Ascending aorta (tissue), 2 donors: ENCODE results near the gene DIP2C. TPM values are rescaled to one million over a fixed set of nuclear protein-coding genes. Genes with fewer than 3 reads are reported as not detected.

Experiments used
- DNase-seq, 2 donors: peaks; one replicate each; pipeline ENCODE4 v3.0.0-alpha.2; 2019; ENCODE audit warnings: low spot score in 2 of 2
- H3K27ac ChIP-seq, 2 donors: fragments of 200-600 bp; sonication (generic); one replicate each; pipeline ENCODE4 v1.5.1; 2016 to 2017; ENCODE audit warnings: mild to moderate bottlenecking in 1 of 2
- H3K27me3 ChIP-seq: fragments of 200-600 bp; sonication (generic); one replicate; pipeline ENCODE4 v1.5.1; 2017
- H3K36me3 ChIP-seq, 2 donors: fragments of 200-600 bp; sonication (generic); one replicate each; pipeline ENCODE4 v1.5.1; 2016
- H3K4me1 ChIP-seq, 2 donors: fragments of 200-600 bp; sonication (generic); one replicate each; pipeline ENCODE4 v1.5.1; 2016 to 2017; ENCODE audit warnings: mild to moderate bottlenecking in 1 of 2
- H3K4me3 ChIP-seq, 2 donors: fragments of 200-600 bp; sonication (generic); one replicate each; pipeline ENCODE4 v1.5.1; 2016 to 2017; ENCODE audit warnings: mild to moderate bottlenecking in 1 of 2
- H3K9me3 ChIP-seq, 2 donors: fragments of 200-600 bp; sonication (generic); one replicate each; pipeline ENCODE4 v1.5.1; 2016
- CTCF ChIP-seq, 3 experiments: fragments of 200-600 bp in 2 of 3; fragments of 450-650 bp in 1 of 3; sonication (generic) in 2 of 3; IDR thresholded peaks; one replicate each; pipeline ENCODE4 v1.5.1; 2016 to 2019; ENCODE audit warnings: antibody characterized with exemption in 3 of 3, mild to moderate bottlenecking in 1 of 3, moderate library complexity in 1 of 3
- intact Hi-C: fragments of 100-400 bp; cut with DNase I; formaldehyde crosslinking; loops from one replicate; pipeline ENCODE4 v1.15.1; 2023
- total RNA-seq: library from RNA; depleted of rRNA; stranded (reverse); fragments of >200 nt; gene quantifications from one replicate; pipeline ENCODE4 v1.1.0, GENCODE V29; 2016

DIP2C gene
- total RNA-seq, 1 donor from 2014 or later, result 14.7 TPM

GRCh38 chr10:697097-697875 lies 7.8 kb upstream of the DIP2C start:
- Histone ChIP-seq H3K36me3 (no peaks in the 10 kb centered on the region), H3K4me1 (no peaks in the 10 kb centered on the region), H3K27ac (no peak overlapping the region), H3K9me3 (no peaks in the 10 kb centered on the region), H3K27me3 (no peaks in the 10 kb centered on the region), H3K4me3 (no peak overlapping the region)
- DNase-seq, result no peak
- no peak for TF ChIP-seq CTCF (IDR thresholded peaks at IDR 0.05)
- intact Hi-C loops, result no loop called here

- intact Hi-C loops, result no loop called here
- H3K4me3 ChIP-seq, result no peak overlapping the region
- H3K27me3 ChIP-seq, result no peaks in the 10 kb centered on the region
- no peak for DNase-seq
- no peak for TF ChIP-seq CTCF (IDR thresholded peaks at IDR 0.05)
- no peaks in the 10 kb centered on the region for H3K4me1 ChIP-seq
- H3K27ac ChIP-seq, result no peak overlapping the region
- no peaks in the 10 kb centered on the region for H3K9me3 ChIP-seq
- no peaks in the 10 kb centered on the region for H3K36me3 ChIP-seq
Observed at GRCh38 chr10:695396-695795, 5.9 kb upstream of the DIP2C start.

GRCh38 chr10:693506-693905 lies 4.0 kb upstream of the DIP2C start:
- no peaks in the 10 kb centered on the region for H3K9me3 ChIP-seq
- no peak overlapping the region for H3K4me3 ChIP-seq
- no peaks in the 10 kb centered on the region for H3K27me3 ChIP-seq
- no peak overlapping the region for H3K27ac ChIP-seq
- H3K4me1 ChIP-seq, result no peaks in the 10 kb centered on the region
- TF ChIP-seq CTCF (IDR thresholded peaks at IDR 0.05), result no peak
- no peak for DNase-seq
- intact Hi-C loops, result no loop called here
- H3K36me3 ChIP-seq, result no peaks in the 10 kb centered on the region

- TF ChIP-seq CTCF (IDR thresholded peaks at IDR 0.05), result no peak
- peaks cover 2 to 4% of the 10 kb centered on the region in 2 donors for H3K4me1 ChIP-seq
- no peak overlapping the region for H3K27ac ChIP-seq
- DNase-seq, result no peak
- no peaks in the 10 kb centered on the region for H3K9me3 ChIP-seq
- H3K27me3 ChIP-seq, result no peaks in the 10 kb centered on the region
- H3K4me3 ChIP-seq, result no peak overlapping the region
- intact Hi-C loops, result no loop called here
- no peaks in the 10 kb centered on the region for H3K36me3 ChIP-seq
Observed at GRCh38 chr10:692682-693351, 3.3 kb upstream of the DIP2C start.

GRCh38 chr10:691216-691615 lies 1.7 kb upstream of the DIP2C start:
- no peak for TF ChIP-seq CTCF (IDR thresholded peaks at IDR 0.05)
- intact Hi-C loops, result loop anchor here (2.0 kb wide), 1 partner anchor 94 kb away; no protein-coding TSS in a partner anchor
- peaks cover 6 to 11% of the 10 kb centered on the region in 2 donors for H3K4me1 ChIP-seq
- H3K27ac ChIP-seq, result no peak overlapping the region
- no peak for DNase-seq
- H3K4me3 ChIP-seq, result no peak overlapping the region
- H3K27me3 ChIP-seq, result no peaks in the 10 kb centered on the region
- no peaks in the 10 kb centered on the region for H3K9me3 ChIP-seq
- H3K36me3 ChIP-seq, result no peaks in the 10 kb centered on the region
